Frontal cortex (tissue), 4 donors: ENCODE results near the gene SCEL. TPM values are rescaled to one million over a fixed set of nuclear protein-coding genes. Genes with fewer than 3 reads are reported as not detected.

Source experiments
- DNase-seq, 2 donors: peaks; one replicate each; pipeline ENCODE4 v3.0.0; 2012; ENCODE audit warnings: low spot score in 2 of 2
- FAIRE-seq: peaks from 2 replicates; lab custom pipeline; 2012; peaks lifted over from hg19 to GRCh38; lab: Jason Lieb, UNC
- total RNA-seq: library from RNA; depleted of rRNA; stranded (reverse); fragments of >200 nt; gene quantifications from one replicate; pipeline ENCODE4 v1.2.3, GENCODE V29; 2014
- donor health status: control.
- donor health status: control.
- donor health status: control.

Gene SCEL
- total RNA-seq, 1 donor from 2014 or later = 0.41 TPM

- FAIRE-seq = no peak
Measured at GRCh38 chr13:77519808-77520207, 15.7 kb upstream of the SCEL start.

GRCh38 chr13:77521194-77521593 is 14.3 kb upstream of the SCEL start:
- DNase-seq = no peak
- no peak for FAIRE-seq

More at GRCh38 chr13:77519808-77520207, 15.7 kb upstream of the SCEL start:
- no peak for DNase-seq

GRCh38 chr13:77521595-77522367 is 13.7 kb upstream of the SCEL start:
- FAIRE-seq (no peak), DNase-seq (no peak)

- FAIRE-seq = no peak
Measured at GRCh38 chr13:77522444-77522843, 13.1 kb upstream of the SCEL start.

GRCh38 chr13:77523386-77523785 is 12.1 kb upstream of the SCEL start:
- no peak for FAIRE-seq
- no peak for DNase-seq

More at GRCh38 chr13:77522444-77522843, 13.1 kb upstream of the SCEL start:
- no peak for DNase-seq

GRCh38 chr13:77523834-77524728 is 11.4 kb upstream of the SCEL start:
- DNase-seq = no peak
- FAIRE-seq = no peak

- DNase-seq (no peak), FAIRE-seq (no peak)
Measured at GRCh38 chr13:77528414-77528813, 7.1 kb upstream of the SCEL start.

- DNase-seq = no peak
- FAIRE-seq = no peak
Measured at GRCh38 chr13:77528834-77529500, 6.5 kb upstream of the SCEL start.

- DNase-seq (no peak), FAIRE-seq (no peak)
Measured at GRCh38 chr13:77529501-77529840, 6.0 kb upstream of the SCEL start.

- no peak for DNase-seq
- no peak for FAIRE-seq
Measured at GRCh38 chr13:77530875-77531274, 4.6 kb upstream of the SCEL start.

GRCh38 chr13:77532983-77533382 is 2.5 kb upstream of the SCEL start:
- FAIRE-seq = no peak
- DNase-seq = no peak

GRCh38 chr13:77533875-77534788 is 1.4 kb upstream of the SCEL start:
- no peak for DNase-seq
- no peak for FAIRE-seq

GRCh38 chr13:77536358-77536757 is 852 bp downstream of the SCEL start:
- no peak for DNase-seq
- FAIRE-seq = no peak

GRCh38 chr13:77537289-77537919 is 1.9 kb downstream of the SCEL start:
- no peak for FAIRE-seq
- DNase-seq = no peak

GRCh38 chr13:77543711-77544110 is 8.2 kb downstream of the SCEL start:
- FAIRE-seq (no peak), DNase-seq (no peak)

GRCh38 chr13:77544355-77544754 is 8.8 kb downstream of the SCEL start:
- no peak for FAIRE-seq
- peak in 1 of 2 donors; percentile 33 for DNase-seq

GRCh38 chr13:77544758-77545338 is 9.3 kb downstream of the SCEL start:
- no peak for DNase-seq
- no peak for FAIRE-seq

GRCh38 chr13:77545626-77546412 is 10.3 kb downstream of the SCEL start:
- FAIRE-seq (no peak), DNase-seq (no peak)
